Esophagus squamous epithelium (tissue), 4 donors: ENCODE measurements around the gene WNT2B.

Source experiments
- POLR2A ChIP-seq, 4 donors: fragments of 450-650 bp; IDR thresholded peaks; one replicate each; pipeline ENCODE4 v1.6.1; 2017; ENCODE audit warnings: antibody characterized with exemption in 4 of 4, mild to moderate bottlenecking in 4 of 4, moderate library complexity in 3 of 4
- TF ChIP-seq, protein P1 (sequence below), 6 experiments: fragments of 450-650 bp in 4 of 6; fragments of 200-600 bp in 2 of 6; sonication (generic) in 2 of 6; IDR thresholded peaks; one replicate each; pipeline ENCODE4 v1.5.1; 2016 to 2019; ENCODE audit warnings: antibody characterized with exemption in 6 of 6, mild to moderate bottlenecking in 4 of 6, moderate library complexity in 4 of 6

DNA sequence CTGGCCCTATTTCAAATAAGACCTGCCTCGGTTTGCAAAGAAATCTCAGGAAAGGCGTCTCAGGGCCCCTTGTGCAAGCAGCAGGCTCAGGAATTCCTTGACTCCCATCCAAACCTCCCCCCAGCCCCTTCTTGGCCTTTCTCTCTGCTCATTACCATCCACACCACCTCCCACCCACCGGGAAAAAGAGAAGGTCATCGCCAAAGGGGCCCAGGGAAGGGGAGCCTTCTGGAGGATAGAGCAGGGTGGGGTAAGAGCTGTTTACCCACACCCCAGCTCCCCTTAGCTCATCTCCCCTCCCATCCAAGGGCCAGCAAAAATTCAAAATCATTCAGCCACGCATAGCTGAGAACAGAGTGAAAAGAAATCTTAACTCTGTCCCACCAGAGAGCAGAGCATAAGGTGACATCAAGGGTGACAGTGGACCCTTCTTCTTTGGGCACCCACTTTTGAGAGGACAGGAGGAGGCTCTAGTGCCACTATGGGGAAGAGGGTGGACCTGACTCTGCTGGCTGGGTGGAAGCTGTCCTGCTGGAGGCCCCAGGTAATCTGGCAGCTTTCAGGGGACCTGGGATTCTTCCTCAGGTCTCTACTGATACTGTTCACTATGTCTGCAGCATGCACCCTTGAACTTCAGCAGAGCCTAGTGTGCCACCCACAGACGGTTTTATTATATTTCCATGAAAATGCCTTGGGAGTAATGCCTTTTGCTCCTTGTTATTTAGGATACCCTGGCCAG, 3.9 kb upstream of the WNT2B start:
- TF ChIP-seq, protein P1, sequence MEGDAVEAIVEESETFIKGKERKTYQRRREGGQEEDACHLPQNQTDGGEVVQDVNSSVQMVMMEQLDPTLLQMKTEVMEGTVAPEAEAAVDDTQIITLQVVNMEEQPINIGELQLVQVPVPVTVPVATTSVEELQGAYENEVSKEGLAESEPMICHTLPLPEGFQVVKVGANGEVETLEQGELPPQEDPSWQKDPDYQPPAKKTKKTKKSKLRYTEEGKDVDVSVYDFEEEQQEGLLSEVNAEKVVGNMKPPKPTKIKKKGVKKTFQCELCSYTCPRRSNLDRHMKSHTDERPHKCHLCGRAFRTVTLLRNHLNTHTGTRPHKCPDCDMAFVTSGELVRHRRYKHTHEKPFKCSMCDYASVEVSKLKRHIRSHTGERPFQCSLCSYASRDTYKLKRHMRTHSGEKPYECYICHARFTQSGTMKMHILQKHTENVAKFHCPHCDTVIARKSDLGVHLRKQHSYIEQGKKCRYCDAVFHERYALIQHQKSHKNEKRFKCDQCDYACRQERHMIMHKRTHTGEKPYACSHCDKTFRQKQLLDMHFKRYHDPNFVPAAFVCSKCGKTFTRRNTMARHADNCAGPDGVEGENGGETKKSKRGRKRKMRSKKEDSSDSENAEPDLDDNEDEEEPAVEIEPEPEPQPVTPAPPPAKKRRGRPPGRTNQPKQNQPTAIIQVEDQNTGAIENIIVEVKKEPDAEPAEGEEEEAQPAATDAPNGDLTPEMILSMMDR (IDR thresholded peaks at IDR 0.05), result no peak
- no peak for TF ChIP-seq POLR2A (IDR thresholded peaks at IDR 0.05)
